K562 (cell line): ENCODE results near the gene COX7A2. TPM values are rescaled to one million over a fixed set of nuclear protein-coding genes. Genes with fewer than 3 reads are reported as not detected.

Experiments
- ATAC-seq: fragments of 200-7000 bp; cut with Tn5 transposase; 3 replicates; pipeline ENCODE4 v1.9.1; 2020; ENCODE audit warnings: moderate library complexity
- BruUV-seq: library from RNA; stranded (reverse); fragments of 400-500 nt; replicated peaks from 2 replicates; lab custom pipeline; 2021; lab: Mats Ljungman, UMichigan
- CTCF ChIA-PET: fragments of 300-600 bp; formaldehyde crosslinking; extraction: SDS; loops from one replicate; lab custom pipeline; 2021; ENCODE audit warnings: low intra/inter-chr PET ratio; lab: Yijun Ruan, JAX
- POLR2A ChIA-PET: fragments of 300-600, 350-650 bp; sonication (Branson Sonifier 250); formaldehyde crosslinking; extraction: SDS; loops from one replicate; lab custom pipeline; 2021; ENCODE audit warnings: antibody characterized with exemption, inconsistent platforms; lab: Yijun Ruan, JAX
- DNase-seq, 4 experiments: peaks; one replicate each; pipeline versions ENCODE4 v3.0.0 to v3.0.0-alpha.2; 2011 to 2018; ENCODE audit warnings: low spot score in 3 of 4, mixed read lengths in 3 of 4; ENCODE audit errors: extremely low read depth in 1 of 4
- FAIRE-seq: peaks from 2 replicates; lab custom pipeline; 2011; peaks lifted over from hg19 to GRCh38; lab: Jason Lieb, UNC
- H2AFZ ChIP-seq: 2 replicates; pipeline ENCODE4 v1.6.0; 2011; ENCODE audit warnings: low read depth, low read length, control low read depth, inconsistent platforms
- H3K27ac ChIP-seq: fragments of 200-600 bp; 3 replicates; pipeline ENCODE4 v1.8.0; 2011; ENCODE audit warnings: low read depth, mild to moderate bottlenecking, control low read depth, inconsistent platforms, low read length, moderate library complexity, mixed read lengths; ENCODE audit errors: extremely low read depth
- H3K27me3 ChIP-seq, 2 experiments: fragments of 300-600 bp in 1 of 2; 2 replicates in 1 of 2; 3 replicates in 1 of 2; pipeline versions ENCODE4 v1.6.0 to v1.8.0; 2011; ENCODE audit warnings: inconsistent platforms in 2 of 2, low read length in 2 of 2, mild to moderate bottlenecking in 1 of 2, mixed read lengths in 1 of 2, moderate library complexity in 1 of 2; ENCODE audit not compliant: control insufficient read depth in 2 of 2, insufficient read depth in 2 of 2
- H3K36me3 ChIP-seq: fragments of 300-600 bp; 3 replicates; pipeline ENCODE4 v1.8.0; 2011; ENCODE audit warnings: mild to moderate bottlenecking, low read length, inconsistent platforms; ENCODE audit not compliant: control insufficient read depth, insufficient read depth
- H3K4me1 ChIP-seq, 2 experiments: fragments of 200-600 bp in 1 of 2; replicated peaks in 1 of 2; 2 replicates in 1 of 2; 3 replicates in 1 of 2; pipeline versions ENCODE4 v1.5.1 to v1.8.0; 2011; ENCODE audit warnings: inconsistent platforms in 2 of 2, low read length in 2 of 2, mild to moderate bottlenecking in 1 of 2, mixed read lengths in 1 of 2, moderate library complexity in 1 of 2; ENCODE audit not compliant: control insufficient read depth in 2 of 2, insufficient read depth in 2 of 2
- H3K4me2 ChIP-seq: 2 replicates; pipeline ENCODE4 v1.6.1; 2011; ENCODE audit warnings: low read length, control low read depth, inconsistent platforms, mixed read lengths; ENCODE audit not compliant: insufficient read depth
- H3K4me3 ChIP-seq: fragments of 200-600 bp; sonication (generic), shearing (Covaris generic); 2 replicates; pipeline ENCODE4 v1.5.1; 2016; ENCODE audit warnings: control low read depth, inconsistent platforms
- H3K79me2 ChIP-seq: fragments of 200-600 bp; 3 replicates; pipeline ENCODE4 v1.8.0; 2011; ENCODE audit warnings: low read length, inconsistent platforms; ENCODE audit not compliant: control insufficient read depth, insufficient read depth
- H3K9ac ChIP-seq, 2 experiments: 2 replicates each; pipeline versions ENCODE4 v1.6.0 to v1.6.1; 2011; ENCODE audit warnings: low read depth in 2 of 2, low read length in 2 of 2, control low read depth in 1 of 2, inconsistent platforms in 1 of 2, mild to moderate bottlenecking in 1 of 2, mixed read lengths in 1 of 2; ENCODE audit not compliant: insufficient read depth in 1 of 2
- H3K9me1 ChIP-seq: one replicate; pipeline ENCODE4 v1.6.0; 2011; ENCODE audit warnings: inconsistent platforms, mild to moderate bottlenecking, low read length, moderate library complexity; ENCODE audit not compliant: control insufficient read depth, insufficient read depth
- H3K9me3 ChIP-seq: replicated peaks from 2 replicates; pipeline ENCODE4 v1.5.1; 2011; ENCODE audit warnings: low read depth, low read length, inconsistent platforms; ENCODE audit not compliant: control insufficient read depth, insufficient read depth
- H4K20me1 ChIP-seq: replicated peaks from 2 replicates; pipeline ENCODE4 v1.6.1; 2011; ENCODE audit warnings: low read length, inconsistent platforms, mixed read lengths; ENCODE audit not compliant: control insufficient read depth, insufficient read depth
- ATF1 ChIP-seq, 2 experiments: fragments of 450-650 bp in 1 of 2; IDR thresholded peaks; 2 replicates each; pipeline ENCODE4 v1.6.1; 2016; ENCODE audit warnings: missing compliant biosample characterization in 1 of 2, missing genetic modification characterization in 1 of 2
- BRF2 ChIP-seq: IDR thresholded peaks from 3 replicates; pipeline ENCODE4 v1.6.1; 2011; ENCODE audit warnings: borderline replicate concordance, mild to moderate bottlenecking; ENCODE audit not compliant: insufficient read length, insufficient read depth
- CEBPB ChIP-seq: fragments of 450-650 bp; IDR thresholded peaks from 2 replicates; pipeline ENCODE4 v1.6.1; 2016; ENCODE audit warnings: missing genetic modification characterization, missing compliant biosample characterization
- CEBPG ChIP-seq, 3 experiments: fragments of 200-800 bp in 1 of 3; sonication (Bioruptor generic) in 1 of 3; sonication (generic) in 1 of 3; formaldehyde crosslinking in 1 of 3; IDR thresholded peaks in 2 of 3; conservative IDR thresholded peaks in 1 of 3; 2 replicates each; pipeline versions ENCODE4 v1.6.1 to v1.8.0; 2016 to 2022; ENCODE audit warnings: missing compliant biosample characterization in 2 of 3, missing genetic modification characterization in 2 of 3, mild to moderate bottlenecking in 1 of 3, missing genetic modification reagents in 1 of 3
- CGGBP1 ChIP-seq: fragments of 250-450 bp; sonication (Bioruptor Pico); IDR thresholded peaks from 2 replicates; pipeline ENCODE4 v1.9.0; 2021; ENCODE audit warnings: mild to moderate bottlenecking
- CXXC5 ChIP-seq: fragments of 250-450 bp; sonication (Bioruptor Pico); IDR thresholded peaks from 2 replicates; pipeline ENCODE4 v1.8.0; 2022; ENCODE audit warnings: inconsistent platforms, mild to moderate bottlenecking, moderate library complexity
- DPF2 ChIP-seq: fragments of 450-650 bp; IDR thresholded peaks from 2 replicates; pipeline ENCODE4 v1.6.1; 2016
- MAX ChIP-seq: sonication (generic); formaldehyde crosslinking; IDR thresholded peaks from 2 replicates; pipeline ENCODE4 v1.9.0; 2022; ENCODE audit warnings: mild to moderate bottlenecking, missing genetic modification reagents
- NFE2 ChIP-seq: IDR thresholded peaks from 2 replicates; pipeline ENCODE4 v1.6.1; 2014; ENCODE audit warnings: antibody characterized with exemption, low read depth
- NFIC ChIP-seq: fragments of 450-650 bp; IDR thresholded peaks from 2 replicates; pipeline ENCODE4 v1.6.1; 2017; ENCODE audit warnings: mild to moderate bottlenecking, inconsistent platforms
- TEAD2 ChIP-seq: fragments of 450-650 bp; IDR thresholded peaks from 2 replicates; pipeline ENCODE4 v1.6.1; 2016; ENCODE audit warnings: missing genetic modification characterization, control low read depth, missing compliant biosample characterization
- TEAD4 ChIP-seq, 2 experiments: sonication (generic) in 1 of 2; formaldehyde crosslinking in 1 of 2; IDR thresholded peaks; 2 replicates each; pipeline versions ENCODE4 v1.6.1 to v1.8.0; 2012 to 2022; ENCODE audit warnings: borderline replicate concordance in 1 of 2, inconsistent platforms in 1 of 2, low read length in 1 of 2, mild to moderate bottlenecking in 1 of 2, missing genetic modification reagents in 1 of 2
- USF1 ChIP-seq: sonication (generic); formaldehyde crosslinking; IDR thresholded peaks from 2 replicates; pipeline ENCODE4 v1.9.0; 2022; ENCODE audit warnings: mild to moderate bottlenecking, missing genetic modification reagents
- ZNF124 ChIP-seq: sonication (generic); formaldehyde crosslinking; IDR thresholded peaks from 2 replicates; pipeline ENCODE4 v1.8.1; 2022; ENCODE audit warnings: missing genetic modification reagents
- ZNF311 ChIP-seq: fragments of 250-450 bp; sonication (Bioruptor Pico); IDR thresholded peaks from 2 replicates; pipeline ENCODE4 v1.4.0; 2020; ENCODE audit warnings: mild to moderate bottlenecking, moderate library complexity
- WGBS: fragments of 100-300 bp; shearing (Covaris generic); methylation state at CpG from one replicate; pipeline ENCODE4 v1.1.6; 2016; ENCODE audit warnings: low coverage, mixed read lengths; ENCODE audit not compliant: insufficient coverage; ENCODE audit errors: missing lambda C conversion rate; 5-methylcytosine and 5-hydroxymethylcytosine counted together
- in situ Hi-C: fragments of 300-500 bp; cut with MboI; formaldehyde crosslinking; loops from 4 replicates; pipeline ENCODE4 v1.15.0; 2018; ENCODE audit warnings: inconsistent platforms, mixed read lengths
- intact Hi-C: fragments of 100-400 bp; cut with micrococcal nuclease; formaldehyde crosslinking; loops from 2 replicates; pipeline ENCODE4 v1.14.2; 2022
- polyA plus RNA-seq, 8 experiments: library from polyadenylated mRNA; depleted of rRNA in 4 of 8; stranded (reverse) in 5 of 8; unstranded in 3 of 8; fragments of >200 nt; fragmentation: Nextera tagmentation in 2 of 8; fragmentation: Illumina TruSeq in 1 of 8; extraction: Ambion mirVana in 2 of 8; extraction: Trizol in 1 of 8; gene quantifications; 2 replicates each; pipeline versions ENCODE4 v1.2.1 to v1.2.3, GENCODE V29; 2011 to 2014; ENCODE audit warnings: inconsistent platforms in 1 of 8, missing spikeins in 1 of 8
- total RNA-seq, 7 experiments: library from RNA; depleted of rRNA in 6 of 7; stranded (reverse); fragments of >200 nt in 6 of 7; fragmentation: Illumina TruSeq in 2 of 7; extraction: Trizol in 2 of 7; gene quantifications; 2 replicates each; pipeline versions ENCODE4 v1.2.1 to v1.2.3, GENCODE V29; 2011 to 2021; ENCODE audit warnings: low replicate concordance in 1 of 7
- TF ChIP-seq, protein P1 (sequence below): fragments of 250-450 bp; sonication (Bioruptor Pico); IDR thresholded peaks from 2 replicates; pipeline ENCODE4 v1.5.0; 2020; ENCODE audit warnings: mild to moderate bottlenecking

COX7A2 gene
- total and polyA plus RNA-seq, 9 of the 15 experiments (the other 6 are each of a cell fraction or from before 2014, with no cell fraction given), result 234 to 2,216 (median 585) TPM

DNA sequence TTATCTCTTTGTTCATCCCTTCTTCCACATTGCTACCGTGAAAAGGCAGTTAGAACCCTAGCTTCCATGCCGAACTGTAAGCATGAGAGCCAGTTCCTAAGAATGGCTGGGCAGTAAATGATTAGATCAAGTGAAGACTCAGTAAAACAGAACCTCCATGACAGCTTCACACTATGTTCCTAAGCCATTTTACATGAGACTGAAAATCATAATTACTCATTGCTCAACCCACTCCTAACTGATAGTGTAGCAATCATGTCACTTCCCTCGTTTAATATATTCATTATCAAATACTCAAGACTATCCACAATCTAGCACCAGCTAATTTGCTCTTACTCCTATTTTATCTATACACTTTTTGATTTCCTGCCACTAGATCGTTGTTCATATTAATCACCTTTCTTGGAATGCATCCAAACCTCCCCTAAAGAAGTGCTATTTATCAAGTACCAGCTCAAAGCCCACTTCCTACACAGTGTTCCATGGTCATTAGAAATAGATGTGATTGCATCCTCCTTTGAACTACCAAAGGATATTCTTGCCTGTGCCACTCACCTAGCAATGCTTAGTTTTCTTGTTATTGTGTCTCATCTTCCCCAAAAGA lies 35.0 kb upstream of the COX7A2 start:
- WGBS, result 0% methylated on average over 4 of the region's 4 CpGs
- H3K27me3 ChIP-seq, result no peaks in the 10 kb centered on the region
- POLR2A ChIA-PET, result interaction anchor here (0.7 to 1.7 kb wide), 4 partner anchors 9 to 298 kb away, joined by 3 to 5 read pairs (median 4); no protein-coding TSS in a partner anchor
- no peak for TF ChIP-seq USF1 (CRISPR knock-in tag)
- TF ChIP-seq CEBPB (tag), result peak; percentile 72
- 0 out of 2 replicates have a peak, but pooled peaks have one; percentile 25 for TF ChIP-seq DPF2
- TF ChIP-seq ZNF311 (CRISPR knock-in tag), result no peak
- no peak for TF ChIP-seq ZNF124 (CRISPR knock-in tag)
- no peak for TF ChIP-seq CGGBP1 (CRISPR knock-in tag)
- TF ChIP-seq BRF2, result no peak
- TF ChIP-seq NFE2, result no peak
- peak; percentile 59 for TF ChIP-seq NFIC
- TF ChIP-seq ATF1 (CRISPR knock-in tag; IDR thresholded peaks at IDR 0.05), result no peak
- TF ChIP-seq ATF1 (tag; IDR thresholded peaks at IDR 0.05), result no peak
- TF ChIP-seq CEBPG (CRISPR knock-in tag; IDR thresholded peaks at IDR 0.05), result no peak
- TF ChIP-seq CEBPG (tag; conservative IDR thresholded peaks at IDR 0.05 in 1 of 2, IDR thresholded peaks at IDR 0.05 in 1 of 2), result peak in 1 of 2 experiments; percentile 48; a peak in 1 of 4 replicates
- no peak for TF ChIP-seq TEAD2 (tag)
- TF ChIP-seq, protein P1, sequence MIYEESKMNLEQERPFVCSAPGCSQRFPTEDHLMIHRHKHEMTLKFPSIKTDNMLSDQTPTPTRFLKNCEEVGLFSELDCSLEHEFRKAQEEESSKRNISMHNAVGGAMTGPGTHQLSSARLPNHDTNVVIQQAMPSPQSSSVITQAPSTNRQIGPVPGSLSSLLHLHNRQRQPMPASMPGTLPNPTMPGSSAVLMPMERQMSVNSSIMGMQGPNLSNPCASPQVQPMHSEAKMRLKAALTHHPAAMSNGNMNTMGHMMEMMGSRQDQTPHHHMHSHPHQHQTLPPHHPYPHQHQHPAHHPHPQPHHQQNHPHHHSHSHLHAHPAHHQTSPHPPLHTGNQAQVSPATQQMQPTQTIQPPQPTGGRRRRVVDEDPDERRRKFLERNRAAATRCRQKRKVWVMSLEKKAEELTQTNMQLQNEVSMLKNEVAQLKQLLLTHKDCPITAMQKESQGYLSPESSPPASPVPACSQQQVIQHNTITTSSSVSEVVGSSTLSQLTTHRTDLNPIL, result no peak
- TF ChIP-seq MAX (CRISPR knock-in tag), result no peak
- no peak for TF ChIP-seq CXXC5 (CRISPR knock-in tag)
- no peak for TF ChIP-seq TEAD4 (IDR thresholded peaks at IDR 0.05; ENCODE audit: low read length)
- TF ChIP-seq TEAD4 (CRISPR knock-in tag; IDR thresholded peaks at IDR 0.05; ENCODE audit: borderline replicate concordance), result no peak

More for the DNA sequence above, 35.0 kb upstream of the COX7A2 start:
- BruUV-seq, result no TSS peak
- Histone ChIP-seq H3K4me2 (peak overlapping the region; percentile 45), H3K27ac (peak overlapping the region; percentile 43; the same call in 2 of the 3 replicates), H3K4me1 (peaks cover 0 to 25% of the 10 kb centered on the region in 2 experiments; a peak in 3 of 5 replicates), H3K36me3 (peaks cover 8% of the 10 kb centered on the region; the same call in 1 of the 3 replicates), H3K79me2 (peaks cover 97% of the 10 kb centered on the region), H3K9me3 (no peaks in the 10 kb centered on the region), H3K4me3 (no peak overlapping the region), H3K9me1 (no peaks in the 10 kb centered on the region), H2AFZ (no peak overlapping the region), H4K20me1 (no peaks in the 10 kb centered on the region; the same call in 1 of the 2 replicates), H3K9ac (no peak overlapping the region; a peak in 1 of 4 replicates)
- peak; percentile 64 for FAIRE-seq
- CTCF ChIA-PET, result no interaction called here
- in situ Hi-C loops, result no loop called here
- DNase-seq, result peak in 2 of 4 experiments; percentile 15 to 41
- ATAC-seq, result peak; percentile 46
- intact Hi-C loops, result no loop called here
